H1 (cell line): Measurements from ENCODE around the gene NOC2L. TPM values are rescaled to one million over a fixed set of nuclear protein-coding genes. Genes with fewer than 3 reads are reported as not detected.

Source experiments
- BCL11A ChIP-seq, 2 experiments: IDR thresholded peaks; one replicate each; pipeline ENCODE4 v1.6.1; 2011; ENCODE audit warnings: low read depth in 2 of 2, low read length in 2 of 2, mild to moderate bottlenecking in 2 of 2
- BRCA1 ChIP-seq: IDR thresholded peaks from 2 replicates; pipeline ENCODE4 v1.6.1; 2012; ENCODE audit warnings: low read depth, low read length, improper control_type of control experiment
- EP300 ChIP-seq, 2 experiments: IDR thresholded peaks; 1 replicate in 1 of 2; 2 replicates in 1 of 2; pipeline ENCODE4 v1.6.1; 2011 to 2012; ENCODE audit warnings: low read depth in 2 of 2, low read length in 2 of 2, mild to moderate bottlenecking in 2 of 2, borderline replicate concordance in 1 of 2, inconsistent platforms in 1 of 2, moderate library complexity in 1 of 2
- EZH2 ChIP-seq: fragments of 200-600 bp; sonication (generic); IDR thresholded peaks from 2 replicates; pipeline ENCODE4 v1.7.1; 2012; ENCODE audit warnings: low read depth, mild to moderate bottlenecking, moderate library complexity, low read length, inconsistent platforms; ENCODE audit not compliant: severe bottlenecking
- SIRT6 ChIP-seq: IDR thresholded peaks from one replicate; pipeline ENCODE4 v1.7.1; 2012; ENCODE audit warnings: low read length, inconsistent platforms
- SUZ12 ChIP-seq: fragments of 200-600 bp; sonication (generic); IDR thresholded peaks from 2 replicates; pipeline ENCODE4 v1.6.1; 2012; ENCODE audit warnings: mild to moderate bottlenecking, inconsistent platforms, low read length, moderate library complexity, mixed read lengths
- polyA plus RNA-seq, 7 experiments: library from polyadenylated mRNA; depleted of rRNA in 3 of 7; stranded (reverse) in 5 of 7; unstranded in 2 of 7; fragments of >200 nt in 5 of 7; fragments of 200-250 nt in 2 of 7; gene quantifications; 1 replicate in 5 of 7; 2 replicates in 1 of 7; 4 replicates in 1 of 7; pipeline versions ENCODE4 v1.2.1 to v1.2.3, GENCODE V29; 2011 to 2013; ENCODE audit warnings: missing spikeins in 2 of 7, mixed read lengths in 2 of 7
- total RNA-seq: library from RNA; stranded (reverse); fragmentation: NEBNext Ultra II Directional; extraction: Animal tissue kit (Norgen Biotek cat#: 25700); gene quantifications from 2 replicates; pipeline ENCODE4 v1.2.1, GENCODE V29; 2021
- TF ChIP-seq, protein P1 (sequence below): IDR thresholded peaks from 2 replicates; pipeline ENCODE4 v1.6.1; 2012; ENCODE audit warnings: inconsistent platforms

Gene NOC2L
- total and polyA plus RNA-seq, 2 of the 8 experiments (the other 6 are each of a cell fraction or from before 2014, with no cell fraction given): 74.7 to 130 TPM

DNA sequence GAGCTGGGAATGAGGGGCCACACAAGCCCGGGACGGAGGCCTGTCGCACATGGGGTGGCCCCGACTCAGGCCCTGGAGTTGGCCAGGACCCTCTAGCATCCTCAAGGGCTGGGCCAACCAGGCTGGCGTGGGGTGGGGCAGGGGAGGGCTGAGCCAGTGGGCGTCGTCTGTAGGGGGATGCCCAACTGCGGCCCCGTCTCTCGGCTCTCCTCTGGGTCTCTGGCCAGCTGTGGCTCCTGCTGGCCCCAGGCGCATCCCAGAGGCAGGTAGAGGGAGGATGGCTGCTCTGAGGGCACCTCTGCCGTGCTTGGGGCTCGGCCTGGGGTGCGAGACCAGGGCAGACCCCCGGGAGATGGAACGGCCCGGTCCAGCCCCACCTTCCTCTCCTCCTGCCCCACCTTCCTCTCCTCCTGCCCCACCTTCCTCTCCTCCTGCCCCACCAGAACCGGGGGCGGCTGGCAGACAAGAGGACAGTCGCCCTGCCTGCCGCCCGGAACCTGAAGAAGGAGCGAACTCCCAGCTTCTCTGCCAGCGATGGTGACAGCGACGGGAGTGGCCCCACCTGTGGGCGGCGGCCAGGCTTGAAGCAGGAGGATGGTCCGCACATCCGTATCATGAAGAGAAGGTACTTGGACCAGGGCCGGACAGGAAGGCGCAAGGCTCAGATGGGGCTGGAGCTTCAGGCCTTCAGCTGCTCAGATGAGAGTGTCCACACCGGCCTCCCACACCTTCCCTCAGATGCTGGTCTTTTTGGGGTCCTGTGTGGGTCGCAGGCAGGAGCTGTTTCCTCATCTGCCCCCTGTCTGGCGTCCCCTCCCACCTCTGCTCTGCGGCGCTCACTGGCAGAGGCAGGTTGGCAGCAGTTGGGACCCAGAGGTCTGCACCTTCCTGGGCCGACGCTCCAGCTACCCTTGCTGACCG lies 29.1 kb downstream of the NOC2L start (continued):
- TF ChIP-seq SUZ12: no peak
- no peak for TF ChIP-seq BCL11A (IDR thresholded peaks at IDR 0.05; ENCODE audit: low read depth in 2 of 2, low read length in 2 of 2)
- TF ChIP-seq SIRT6: no peak
- no peak for TF ChIP-seq BRCA1
- TF ChIP-seq, protein P1, sequence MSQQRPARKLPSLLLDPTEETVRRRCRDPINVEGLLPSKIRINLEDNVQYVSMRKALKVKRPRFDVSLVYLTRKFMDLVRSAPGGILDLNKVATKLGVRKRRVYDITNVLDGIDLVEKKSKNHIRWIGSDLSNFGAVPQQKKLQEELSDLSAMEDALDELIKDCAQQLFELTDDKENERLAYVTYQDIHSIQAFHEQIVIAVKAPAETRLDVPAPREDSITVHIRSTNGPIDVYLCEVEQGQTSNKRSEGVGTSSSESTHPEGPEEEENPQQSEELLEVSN: no peak
- TF ChIP-seq EZH2: no peak
- no peak for TF ChIP-seq EP300 (IDR thresholded peaks at IDR 0.05; ENCODE audit: borderline replicate concordance in 1 of 2, low read depth in 2 of 2, low read length in 2 of 2)
